ENCODE data around the gene TMIE. TPM values are rescaled to one million over a fixed set of nuclear protein-coding genes. Genes with fewer than 3 reads are reported as not detected.

Gene TMIE
- total and polyA plus RNA-seq, 4 donors: 0.32 to 0.71 (median 0.57) TPM

GRCh38 chr3:46678280-46678679 lies 22.9 kb upstream of the TMIE start:
- peaks cover 0 to 49% (median 0%) of the 10 kb centered on the region in 4 donors for H3K36me3 ChIP-seq (ENCODE audit: control insufficient read depth in 4 of 4, insufficient read depth in 4 of 4, low read length in 4 of 4)
- no peak overlapping the region for H3K27ac ChIP-seq (ENCODE audit: low read depth in 1 of 2, low read length in 1 of 2)
- no peaks in the 10 kb centered on the region for H3K27me3 ChIP-seq (ENCODE audit: control insufficient read depth in 3 of 3, insufficient read depth in 3 of 3, low read length in 2 of 3)
- H3K9ac ChIP-seq (ENCODE audit: insufficient read depth in 1 of 2, low read length in 2 of 2): no peak overlapping the region
- DNase-seq (no peak), ATAC-seq (ENCODE audit: insufficient read depth, low FRiP score) (no peak)
- TF ChIP-seq CTCF (IDR thresholded peaks at IDR 0.05; ENCODE audit: control extremely low read depth, extremely low read depth): no peak
- H3K4me3 ChIP-seq: no peak overlapping the region
- H3K4me1 ChIP-seq (ENCODE audit: control insufficient read depth in 5 of 5, insufficient read depth in 5 of 5, low read length in 5 of 5): peaks cover 0 to 5% (median 0%) of the 10 kb centered on the region in 5 donors
- WGBS, 2 donors: 94 to 98% methylated on average over 6 of the region's 6 CpGs
- no peaks in the 10 kb centered on the region for H3K9me3 ChIP-seq (ENCODE audit: control insufficient read depth in 4 of 4, insufficient read depth in 3 of 4, low read length in 3 of 4)

GRCh38 chr3:46679681-46680080 lies 21.5 kb upstream of the TMIE start:
- no peak for ATAC-seq (ENCODE audit: insufficient read depth, low FRiP score)
- no peaks in the 10 kb centered on the region for H3K27me3 ChIP-seq (ENCODE audit: control insufficient read depth in 3 of 3, insufficient read depth in 3 of 3, low read length in 2 of 3)
- no peak for DNase-seq
- H3K9me3 ChIP-seq (ENCODE audit: control insufficient read depth in 4 of 4, insufficient read depth in 3 of 4, low read length in 3 of 4): no peaks in the 10 kb centered on the region
- peaks cover 0 to 5% (median 0%) of the 10 kb centered on the region in 5 donors for H3K4me1 ChIP-seq (ENCODE audit: control insufficient read depth in 5 of 5, insufficient read depth in 5 of 5, low read length in 5 of 5)
- TF ChIP-seq CTCF (IDR thresholded peaks at IDR 0.05; ENCODE audit: control extremely low read depth, extremely low read depth): no peak
- H3K9ac ChIP-seq (ENCODE audit: insufficient read depth in 1 of 2, low read length in 2 of 2): no peak overlapping the region
- no peak overlapping the region for H3K4me3 ChIP-seq
- no peak overlapping the region for H3K27ac ChIP-seq (ENCODE audit: low read depth in 1 of 2, low read length in 1 of 2)
- WGBS, 2 donors: 81 to 89% methylated on average over 5 of the region's 5 CpGs
- H3K36me3 ChIP-seq (ENCODE audit: control insufficient read depth in 4 of 4, insufficient read depth in 4 of 4, low read length in 4 of 4): peaks cover 0 to 48% (median 0%) of the 10 kb centered on the region in 4 donors

GRCh38 chr3:46680298-46680826 lies 20.8 kb upstream of the TMIE start:
- 91% methylated on average over 9 of the region's 9 CpGs for whole genome bisulfite sequencing, 2 donors
- no peak for TF ChIP-seq CTCF (IDR thresholded peaks at IDR 0.05; ENCODE audit: control extremely low read depth, extremely low read depth)
- Histone ChIP-seq H3K4me3 (no peak overlapping the region), H3K27me3 (ENCODE audit: control insufficient read depth in 3 of 3, insufficient read depth in 3 of 3, low read length in 2 of 3) (no peaks in the 10 kb centered on the region), H3K27ac (ENCODE audit: low read depth in 1 of 2, low read length in 1 of 2) (no peak overlapping the region), H3K4me1 (ENCODE audit: control insufficient read depth in 5 of 5, insufficient read depth in 5 of 5, low read length in 5 of 5) (peaks cover 0 to 5% (median 0%) of the 10 kb centered on the region in 5 donors), H3K9me3 (ENCODE audit: control insufficient read depth in 4 of 4, insufficient read depth in 3 of 4, low read length in 3 of 4) (no peaks in the 10 kb centered on the region), H3K36me3 (ENCODE audit: control insufficient read depth in 4 of 4, insufficient read depth in 4 of 4, low read length in 4 of 4) (peaks cover 0 to 51% (median 0%) of the 10 kb centered on the region in 4 donors), H3K9ac (ENCODE audit: insufficient read depth in 1 of 2, low read length in 2 of 2) (no peak overlapping the region)
- no peak for DNase-seq
- no peak for ATAC-seq (ENCODE audit: insufficient read depth, low FRiP score)

- no peaks in the 10 kb centered on the region for H3K9me3 ChIP-seq (ENCODE audit: control insufficient read depth in 4 of 4, insufficient read depth in 3 of 4, low read length in 3 of 4)
- no peak for TF ChIP-seq CTCF (IDR thresholded peaks at IDR 0.05; ENCODE audit: control extremely low read depth, extremely low read depth)
- no peak overlapping the region for H3K4me3 ChIP-seq
- H3K4me1 ChIP-seq (ENCODE audit: control insufficient read depth in 5 of 5, insufficient read depth in 5 of 5, low read length in 5 of 5): peaks cover 0 to 5% (median 0%) of the 10 kb centered on the region in 5 donors
- H3K27me3 ChIP-seq (ENCODE audit: control insufficient read depth in 3 of 3, insufficient read depth in 3 of 3, low read length in 2 of 3): no peaks in the 10 kb centered on the region
- DNase-seq (no peak), ATAC-seq (ENCODE audit: insufficient read depth, low FRiP score) (no peak)
- peaks cover 0 to 53% (median 0%) of the 10 kb centered on the region in 4 donors for H3K36me3 ChIP-seq (ENCODE audit: control insufficient read depth in 4 of 4, insufficient read depth in 4 of 4, low read length in 4 of 4)
- no peak overlapping the region for H3K27ac ChIP-seq (ENCODE audit: low read depth in 1 of 2, low read length in 1 of 2)
- no peak overlapping the region for H3K9ac ChIP-seq (ENCODE audit: insufficient read depth in 1 of 2, low read length in 2 of 2)
- WGBS, 2 donors: 89 to 96% methylated on average over 10 of the region's 10 CpGs
Measured at GRCh38 chr3:46681387-46681786, 19.8 kb upstream of the TMIE start.
